Measurements from ENCODE around the gene ATAD2B.
"Not testable (repeated sequence)": the region's sequence is repeated elsewhere in the genome, so short reads cannot be mapped to it uniquely, and the experiment has no call there.

ATAD2B gene

GRCh38 chr2:23745068-23745725 is 181.7 kb downstream of the ATAD2B start:
- no peak for DNase-seq (ENCODE audit: low read depth)

GRCh38 chr2:23736783-23737182 is 190.1 kb downstream of the ATAD2B start:
- DNase-seq (ENCODE audit: low read depth): not testable (repeated sequence)

GRCh38 chr2:23734416-23734815 is 192.5 kb downstream of the ATAD2B start:
- no peak for DNase-seq (ENCODE audit: low read depth)

GRCh38 chr2:23723029-23723428 is 203.9 kb downstream of the ATAD2B start:
- DNase-seq (ENCODE audit: low read depth): not testable (repeated sequence)

- no peak for DNase-seq (ENCODE audit: low read depth)
Measured at GRCh38 chr2:23722255-23722654, 204.7 kb downstream of the ATAD2B start.

GRCh38 chr2:23721454-23721826 is 205.5 kb downstream of the ATAD2B start:
- DNase-seq (ENCODE audit: low read depth): no peak

- DNase-seq (ENCODE audit: low read depth): no peak
Measured at GRCh38 chr2:23720705-23721453, 206.0 kb downstream of the ATAD2B start.

- no peak for DNase-seq (ENCODE audit: low read depth)
Measured at GRCh38 chr2:23719716-23720115, 207.2 kb downstream of the ATAD2B start.

GRCh38 chr2:23718931-23719700 is 207.8 kb downstream of the ATAD2B start:
- no peak for DNase-seq (ENCODE audit: low read depth)

- no peak for DNase-seq (ENCODE audit: low read depth)
Measured at GRCh38 chr2:23713351-23713750, 213.6 kb downstream of the ATAD2B start.

GRCh38 chr2:23712756-23713151 is 214.2 kb downstream of the ATAD2B start:
- DNase-seq (ENCODE audit: low read depth): no peak

GRCh38 chr2:23711979-23712755 is 214.8 kb downstream of the ATAD2B start:
- peak; percentile 79 for DNase-seq (ENCODE audit: low read depth)

GRCh38 chr2:23709311-23709710 is 217.6 kb downstream of the ATAD2B start:
- no peak for DNase-seq (ENCODE audit: low read depth)

- DNase-seq (ENCODE audit: low read depth): no peak
Measured at GRCh38 chr2:23708771-23709170, 218.2 kb downstream of the ATAD2B start.

GRCh38 chr2:23707096-23707495 is 219.8 kb downstream of the ATAD2B start:
- no peak for DNase-seq (ENCODE audit: low read depth)

- no peak for DNase-seq (ENCODE audit: low read depth)
Measured at GRCh38 chr2:23706613-23707078, 220.3 kb downstream of the ATAD2B start.

GRCh38 chr2:23705771-23706612 is 220.9 kb downstream of the ATAD2B start:
- no peak for DNase-seq (ENCODE audit: low read depth)

- DNase-seq (ENCODE audit: low read depth): no peak
Measured at GRCh38 chr2:23703583-23704385, 223.1 kb downstream of the ATAD2B start.

- no peak for DNase-seq (ENCODE audit: low read depth)
Measured at GRCh38 chr2:23703037-23703582, 223.8 kb downstream of the ATAD2B start.

- no peak for DNase-seq (ENCODE audit: low read depth)
Measured at GRCh38 chr2:23700627-23701026, 226.3 kb downstream of the ATAD2B start.

Measured in stromal cell of bone marrow (primary cell).